CD4-positive, alpha-beta T cell treated with Interleukin-15 for 4 hours (primary cell): ENCODE data around the gene ITPRIPL1.
"Not testable (repeated sequence)": the region's sequence is repeated elsewhere in the genome, so short reads cannot be mapped to it uniquely, and the experiment has no call there.

ENCODE experiments used
- DNase-seq: peaks from one replicate; pipeline ENCODE4 v3.0.0-alpha.2; 2020; ENCODE audit warnings: low spot score

ITPRIPL1 gene

DNA sequence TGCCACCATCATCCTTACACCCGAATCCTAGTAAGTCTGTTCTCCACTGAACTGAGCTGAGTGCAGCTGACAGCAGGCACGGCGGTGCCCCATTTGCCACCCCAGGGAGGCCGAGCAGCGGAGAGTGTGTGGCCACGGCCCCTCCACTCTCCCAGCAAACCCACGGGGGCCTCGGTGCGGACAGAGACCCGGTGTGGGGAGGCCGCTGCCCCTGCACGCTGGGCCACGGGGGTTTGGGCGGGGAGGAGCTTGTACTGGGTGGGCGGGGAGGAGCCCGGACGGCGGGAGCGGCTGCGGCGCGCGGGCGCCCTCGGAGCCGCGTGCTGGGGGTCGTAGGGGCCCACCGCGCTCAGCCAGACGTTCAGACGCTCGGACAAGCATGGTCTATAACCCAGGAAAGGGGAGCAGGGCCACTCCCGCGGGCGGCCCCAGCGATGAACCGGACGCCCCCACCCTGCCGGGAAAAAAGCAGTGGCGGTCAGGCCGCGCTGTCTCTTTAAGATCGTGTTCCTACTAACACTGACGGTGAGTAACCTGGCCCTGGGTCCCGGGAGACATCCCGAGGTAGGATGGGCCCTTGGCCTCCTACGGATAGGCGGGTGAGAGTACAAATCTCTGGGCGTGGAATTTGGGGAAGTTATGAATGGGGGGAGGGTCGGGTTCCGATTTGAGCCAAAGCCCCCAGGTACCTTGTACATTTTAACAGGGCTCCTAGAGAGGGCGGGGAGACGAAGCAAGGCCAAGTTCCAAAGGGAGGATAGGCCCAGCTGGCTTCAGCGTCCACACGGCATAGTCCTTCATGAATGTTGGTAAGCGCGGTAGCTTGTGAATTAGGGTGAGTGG is at the start of gene ITPRIPL1:
TSS of gene ITPRIPL1 (plus strand) at position 277 of the 843 bp plus-strand sequence. CDS start at position 800, 523 bp downstream.
- peak; percentile 13 for DNase-seq

GRCh38 chr2:96276787-96277499 is 48.2 kb upstream of the ITPRIPL1 start:
- no peak for DNase-seq

GRCh38 chr2:96287273-96287856 is 37.8 kb upstream of the ITPRIPL1 start:
- DNase-seq = no peak

GRCh38 chr2:96291751-96292150 is 33.4 kb upstream of the ITPRIPL1 start:
- no peak for DNase-seq

- not testable (repeated sequence) for DNase-seq
Observed at GRCh38 chr2:96294271-96294670, 30.8 kb upstream of the ITPRIPL1 start.

DNA sequence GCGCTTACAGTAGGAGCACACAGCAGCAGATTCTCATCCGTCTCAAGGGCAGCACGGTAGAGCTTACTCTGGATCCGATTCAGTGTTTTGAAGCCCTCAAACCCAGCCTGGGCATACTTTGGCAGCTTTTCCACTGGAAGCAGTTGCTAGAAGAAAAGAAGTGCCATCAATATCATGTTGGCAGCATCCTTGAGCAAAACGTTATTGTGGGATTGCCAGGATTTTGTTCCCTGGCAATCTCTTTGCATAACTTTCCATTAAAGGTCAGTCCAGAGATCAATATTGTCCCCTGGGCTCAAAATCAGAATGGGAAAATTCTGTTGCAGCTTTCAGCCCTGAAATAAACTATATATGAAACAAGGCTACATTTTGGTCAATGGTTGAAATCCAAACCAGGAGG is 28.2 kb upstream of the ITPRIPL1 start:
- DNase-seq = no peak

DNA sequence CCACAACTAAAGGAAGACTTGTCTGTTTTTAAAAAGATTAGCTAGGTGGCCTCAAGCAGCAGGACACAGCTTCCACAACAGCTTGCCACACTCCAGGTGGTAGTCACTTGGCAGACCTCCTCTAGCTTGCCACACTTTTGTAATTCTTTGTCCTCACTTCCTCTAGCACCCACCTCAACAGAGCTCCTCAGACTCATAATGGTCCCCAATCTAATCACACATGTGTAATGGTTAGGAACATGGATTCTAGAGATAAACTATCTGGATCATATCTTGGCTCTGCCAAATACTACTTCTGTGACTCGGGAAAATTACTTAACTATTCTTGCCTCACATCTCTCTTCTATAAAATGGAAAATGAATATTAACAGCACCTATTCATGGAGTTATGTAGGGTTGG is 23.3 kb upstream of the ITPRIPL1 start:
- DNase-seq = no peak

- no peak for DNase-seq
Observed at GRCh38 chr2:96304606-96305005, 20.5 kb upstream of the ITPRIPL1 start.

DNA sequence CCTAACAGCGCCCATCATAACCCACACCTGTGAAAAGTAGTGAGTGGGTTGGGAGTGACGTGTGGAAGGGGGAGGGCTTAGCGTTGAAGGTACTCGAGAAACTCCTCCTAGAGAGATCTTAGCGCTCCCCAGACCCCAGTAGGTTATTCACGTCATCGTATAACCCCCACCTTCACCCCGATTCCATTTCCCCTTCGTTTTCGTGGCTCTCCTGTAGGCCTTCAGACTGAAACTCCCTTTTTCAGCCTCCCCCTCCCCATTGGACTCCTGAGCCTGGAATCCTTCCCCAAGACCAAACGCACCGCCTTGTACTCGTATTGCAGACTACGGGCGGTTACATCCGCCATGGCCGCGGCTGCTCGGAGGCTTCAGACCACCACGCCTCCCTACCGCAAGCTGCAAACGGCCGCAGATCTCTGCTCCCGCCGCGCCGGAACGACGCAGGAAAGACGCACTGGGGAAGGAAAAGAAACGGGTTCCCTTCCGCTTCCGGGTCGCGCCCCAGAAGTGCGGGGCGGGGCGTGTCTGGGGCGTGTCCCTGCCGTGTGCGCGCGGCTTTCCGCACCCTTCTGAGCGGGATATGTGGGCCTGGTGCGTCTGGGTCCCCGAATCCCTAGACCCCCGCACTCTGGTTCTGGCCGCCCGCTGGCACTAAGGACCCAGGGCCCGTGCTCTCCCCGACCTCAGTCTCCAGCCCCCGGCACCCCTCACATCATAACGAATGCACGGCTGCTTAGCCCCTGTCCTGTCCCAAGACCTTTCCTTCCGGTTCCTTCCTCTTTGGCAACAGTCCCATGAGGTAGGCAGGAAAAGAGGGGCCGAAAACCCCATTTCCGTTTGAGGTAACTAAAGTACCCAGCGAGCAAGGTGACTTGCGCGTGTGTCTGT is 19.8 kb upstream of the ITPRIPL1 start, which contains the start of gene SNRNP200:
TSS of gene SNRNP200 (minus strand) at position 456 of the 888 bp plus-strand sequence. CDS start at position 347, 109 bp downstream.
- DNase-seq = peak; percentile 89

GRCh38 chr2:96305979-96306308 is 19.2 kb upstream of the ITPRIPL1 start:
- DNase-seq = no peak

DNA sequence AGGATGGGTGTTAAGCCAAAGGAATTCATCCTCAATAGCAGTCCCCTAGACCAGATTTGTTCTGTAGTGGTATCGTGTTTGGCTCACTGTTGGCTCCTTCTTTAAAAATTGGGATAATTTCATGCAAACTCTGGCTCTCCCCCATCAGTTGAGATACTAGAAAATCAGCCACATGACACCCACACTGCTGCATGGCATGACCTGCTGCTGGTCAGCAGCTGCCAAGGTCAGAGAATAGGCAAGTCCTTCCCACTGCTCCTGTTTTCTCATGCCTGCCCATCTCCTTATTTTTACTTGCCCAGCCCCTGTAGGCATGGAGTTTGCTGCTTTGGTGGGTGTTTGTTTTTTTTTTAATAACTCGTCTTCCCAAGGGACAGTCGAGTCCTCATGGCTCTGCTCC is 18.7 kb upstream of the ITPRIPL1 start:
- no peak for DNase-seq

- no peak for DNase-seq
Observed at GRCh38 chr2:96308248-96308647, 16.9 kb upstream of the ITPRIPL1 start.

- no peak for DNase-seq
Observed at GRCh38 chr2:96315005-96315399, 10.1 kb upstream of the ITPRIPL1 start.

DNA sequence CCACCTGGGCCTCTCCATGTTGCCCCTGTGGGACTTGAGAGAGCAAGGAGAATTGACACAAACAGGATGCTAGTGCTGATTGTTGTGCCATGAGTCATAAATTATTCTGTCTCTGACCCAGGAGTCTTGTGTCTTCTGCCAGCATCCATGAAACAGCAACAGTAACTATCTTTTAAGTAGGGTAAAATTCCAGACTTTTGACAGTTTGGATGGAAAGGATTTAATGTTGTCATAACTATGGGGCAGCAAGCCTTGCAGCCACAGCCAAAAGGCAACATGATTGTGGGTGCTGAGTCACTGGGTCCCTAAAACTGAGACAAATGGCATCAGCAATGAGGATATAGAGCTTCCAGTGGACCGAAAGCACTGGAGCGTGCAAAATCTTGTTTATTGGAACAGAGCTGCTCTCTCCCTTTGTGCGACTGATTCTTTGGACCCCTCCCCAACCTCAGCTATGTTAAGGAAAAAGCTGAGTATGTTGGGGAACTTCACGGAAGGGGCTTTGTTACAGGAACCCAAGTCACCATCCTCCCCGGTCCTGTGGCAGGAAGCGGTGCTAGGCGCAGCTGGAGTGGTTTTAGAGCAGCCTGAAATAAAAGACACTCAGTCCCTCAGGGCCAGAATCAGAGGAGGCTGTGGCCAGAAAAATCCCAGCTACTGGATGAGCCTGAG is 9.6 kb upstream of the ITPRIPL1 start:
- DNase-seq = peak; percentile 42

DNA sequence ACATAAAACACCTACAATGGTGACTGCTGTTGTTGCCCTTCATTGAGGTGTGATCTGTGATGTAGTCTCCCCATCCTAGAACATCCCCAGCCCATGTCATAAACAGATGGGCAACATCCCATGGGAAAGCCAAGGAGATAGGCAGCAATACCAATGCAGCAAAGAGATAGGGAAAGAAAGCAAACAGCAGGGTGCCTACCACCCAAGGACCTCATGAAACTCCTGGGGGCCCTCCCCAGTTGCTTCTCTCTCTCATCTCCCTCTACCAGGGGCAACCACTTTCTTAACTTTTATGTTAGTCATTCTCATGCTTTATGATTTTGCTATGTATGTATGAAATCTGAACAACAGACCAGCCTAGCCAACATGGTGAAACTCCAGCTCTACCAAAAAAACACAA is 8.1 kb upstream of the ITPRIPL1 start:
- DNase-seq = no peak

DNA sequence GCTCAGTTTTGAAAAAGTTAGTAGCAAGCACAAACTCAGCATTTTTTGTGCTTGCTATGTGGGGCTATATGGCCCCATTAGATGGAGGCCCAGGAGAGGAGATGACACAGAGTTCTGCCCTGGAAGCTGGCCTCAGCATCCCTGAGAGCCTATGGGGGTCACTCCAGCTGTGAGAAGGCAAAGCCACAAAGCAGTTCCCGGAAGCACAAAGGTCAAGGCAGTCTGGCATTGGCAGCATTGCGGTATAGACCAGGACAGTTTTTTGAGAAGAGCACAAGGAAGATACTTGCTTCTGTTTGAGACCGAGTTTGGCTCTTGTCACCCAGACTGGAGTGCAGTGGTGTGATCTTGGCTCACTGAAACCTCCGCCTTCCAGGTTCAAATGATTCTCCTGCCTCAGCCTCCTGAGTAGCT is 7.5 kb upstream of the ITPRIPL1 start:
- no peak for DNase-seq

- no peak for DNase-seq
Observed at GRCh38 chr2:96318723-96319122, 6.4 kb upstream of the ITPRIPL1 start.

GRCh38 chr2:96319396-96319795 is 5.7 kb upstream of the ITPRIPL1 start:
- no peak for DNase-seq

DNA sequence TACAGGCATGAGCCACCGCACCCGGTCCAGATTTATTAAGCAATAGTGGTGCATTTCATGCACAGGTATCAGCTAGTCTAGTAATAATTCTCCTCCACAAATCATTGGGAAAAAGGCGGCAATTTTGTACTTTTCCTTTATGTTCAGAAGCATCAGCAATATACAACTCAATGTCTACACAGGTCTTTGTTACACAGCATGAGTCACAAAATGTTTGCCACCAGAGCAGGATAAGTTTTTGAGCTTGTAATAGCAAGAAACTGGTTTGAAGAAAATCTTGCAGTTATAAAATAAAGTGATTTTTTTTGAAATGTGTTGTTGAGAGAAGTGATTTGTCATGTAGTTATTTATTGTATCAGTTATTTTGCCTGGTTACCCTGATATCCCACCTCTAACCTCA is 4.8 kb upstream of the ITPRIPL1 start:
- no peak for DNase-seq

DNA sequence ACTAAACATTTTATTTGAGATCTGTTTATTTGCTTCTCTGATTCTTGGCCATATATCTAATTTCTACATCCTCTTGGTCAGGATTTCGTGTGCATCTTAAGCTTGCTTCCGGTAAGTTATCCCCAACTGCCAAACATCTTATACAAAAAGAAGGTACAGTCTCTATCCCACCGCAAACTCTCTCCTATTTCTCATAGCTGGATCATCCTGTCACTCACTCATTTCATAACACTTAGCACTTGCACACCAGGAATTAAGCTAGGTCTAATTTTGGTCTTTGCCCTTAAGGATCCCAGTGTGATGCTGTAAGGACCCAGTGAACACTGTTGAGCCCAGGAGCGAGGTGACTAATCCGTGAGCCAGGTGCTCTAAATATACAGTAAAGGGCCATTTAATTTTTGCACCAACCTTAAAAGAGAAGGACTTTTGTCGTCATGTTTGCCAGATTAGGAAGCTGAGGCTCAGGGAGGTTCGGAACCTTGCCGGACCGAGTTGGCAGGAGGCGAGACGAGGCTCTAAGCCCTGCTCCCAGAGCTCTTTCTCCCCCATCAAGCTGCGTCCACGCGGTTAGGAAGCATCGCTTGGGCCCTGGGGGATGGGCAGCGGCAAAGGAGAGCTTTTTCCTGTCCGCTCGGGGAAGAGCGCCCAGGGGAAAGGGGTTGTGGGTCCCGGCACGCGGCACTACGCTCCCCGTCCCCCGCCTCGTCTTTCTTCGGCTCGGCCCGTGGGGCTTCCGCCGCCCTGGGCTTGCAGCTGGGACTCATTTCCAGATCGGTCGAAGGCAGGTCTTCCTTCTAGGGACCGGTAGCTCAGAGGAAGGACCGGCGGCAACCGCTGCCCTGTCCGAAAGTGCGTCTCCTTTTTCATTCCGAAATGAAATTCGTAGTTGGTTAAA is 4.1 kb upstream of the ITPRIPL1 start:
- DNase-seq = peak; percentile 22
